ENCODE measurements around the gene C10orf120.

The C10orf120 gene

GRCh38 chr10:122699796-122700455 lies at the start of gene C10orf120:
C10orf120 (minus strand) TSS chr10:122699846; CDS start chr10:122699790, 56 bp downstream.
- DNase-seq, result no peak

GRCh38 chr10:122748496-122748895 lies 48.9 kb upstream of the C10orf120 start:
- DNase-seq, result no peak

- no peak for DNase-seq
These were observed 46.8 kb upstream of the C10orf120 start for GRCh38 chr10:122746408-122746807.

DNA sequence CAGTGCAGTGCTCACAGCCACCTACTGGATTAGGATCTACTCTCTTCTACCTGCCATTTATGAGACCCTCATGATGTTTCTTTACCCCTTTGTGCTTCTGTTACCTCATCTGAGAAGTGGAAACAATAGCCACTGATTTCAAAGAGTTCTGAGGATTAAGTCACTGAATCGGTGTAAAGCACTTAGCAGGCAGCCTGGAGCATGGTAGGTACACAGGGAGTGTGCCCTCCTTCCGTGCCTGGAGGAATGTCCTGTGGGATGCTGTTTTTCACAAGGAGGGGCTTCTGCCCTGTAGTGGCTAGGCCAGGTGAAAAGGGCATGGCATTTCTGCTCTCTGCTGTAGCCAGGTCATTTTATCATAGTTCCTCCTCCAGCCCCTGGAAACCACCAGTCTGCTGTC lies 44.6 kb upstream of the C10orf120 start:
- no peak for DNase-seq

DNA sequence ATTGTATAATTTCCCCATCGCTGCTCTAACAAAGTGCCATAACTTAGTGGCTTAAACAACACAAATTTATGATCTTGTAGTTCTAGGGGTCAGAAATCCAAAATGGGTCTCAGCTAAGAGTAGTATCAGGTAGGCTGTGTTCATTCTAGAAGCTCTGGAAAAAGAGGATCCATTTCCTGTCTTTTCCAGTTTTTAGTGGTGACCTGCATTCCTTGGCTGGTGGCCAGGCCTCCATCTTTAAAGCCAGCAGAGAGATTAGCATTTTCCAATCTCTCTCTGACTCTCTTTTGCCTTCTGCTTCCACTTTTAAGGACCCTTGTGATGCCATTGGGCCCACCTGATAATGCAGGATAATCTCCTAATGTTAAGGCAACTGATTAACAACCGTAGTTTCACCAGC lies 41.0 kb upstream of the C10orf120 start:
- DNase-seq, result no peak

GRCh38 chr10:122738031-122738430 lies 38.4 kb upstream of the C10orf120 start:
- DNase-seq, result no peak

GRCh38 chr10:122733931-122734665 lies 34.5 kb upstream of the C10orf120 start:
- DNase-seq, result no peak

DNA sequence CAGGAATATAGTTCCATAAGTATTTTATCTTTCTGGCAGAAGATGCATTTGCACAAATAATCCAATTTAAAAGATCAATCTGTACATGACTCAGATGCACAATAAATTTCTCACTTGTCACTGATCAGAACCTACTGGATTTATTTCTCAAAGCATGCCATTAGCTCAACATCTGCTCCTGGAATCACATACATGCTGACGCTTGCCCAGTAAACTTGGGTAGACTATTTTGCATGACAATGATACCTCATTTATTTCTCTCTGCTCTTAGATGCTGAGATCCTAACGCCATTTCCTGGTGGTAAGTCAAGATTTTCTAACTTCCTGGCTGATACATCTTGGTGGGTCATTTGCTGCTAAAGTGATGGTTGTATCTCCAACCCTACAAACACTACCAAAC lies 33.8 kb upstream of the C10orf120 start:
- DNase-seq, result no peak

DNA sequence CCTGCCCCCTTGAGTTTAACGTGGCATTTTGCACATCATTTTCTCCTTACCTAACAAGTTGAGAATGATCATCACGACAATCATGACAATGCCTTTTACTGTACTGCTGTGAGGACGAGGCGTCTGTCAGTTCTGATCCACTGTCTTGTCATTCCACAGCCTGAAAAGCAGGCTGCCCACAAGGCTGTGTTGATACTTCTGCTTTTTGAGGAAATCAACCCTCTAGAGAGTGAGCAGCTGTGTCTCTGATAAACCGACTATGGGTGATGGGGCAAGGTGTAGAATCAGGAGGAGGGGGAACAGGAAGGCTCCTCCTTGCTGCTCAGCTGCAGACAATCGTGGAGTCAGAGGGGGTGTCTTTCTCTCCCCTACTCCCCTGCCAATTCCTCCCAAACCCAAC lies 30.6 kb upstream of the C10orf120 start:
- no peak for DNase-seq

GRCh38 chr10:122729126-122729525 lies 29.5 kb upstream of the C10orf120 start:
- DNase-seq, result no peak

DNA sequence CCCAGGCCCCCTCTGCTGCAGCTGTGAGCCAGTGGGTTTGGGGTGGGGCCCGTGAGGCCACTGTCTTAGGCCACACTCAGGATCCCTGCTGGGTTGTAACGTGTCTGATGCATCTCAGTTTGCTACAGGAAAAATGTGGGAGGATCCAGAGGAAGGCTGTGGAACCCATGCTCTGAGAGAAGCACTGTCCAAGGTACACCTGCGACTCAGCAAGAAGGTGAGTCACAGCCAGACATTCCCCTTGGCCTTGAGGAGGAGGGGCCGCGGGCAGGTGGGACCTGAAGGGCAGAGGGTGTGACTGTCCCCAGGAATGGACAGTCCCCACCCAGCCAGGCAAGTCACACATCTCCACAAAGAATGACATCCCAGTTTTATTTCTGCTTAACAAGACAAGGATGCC lies 27.8 kb upstream of the C10orf120 start:
- DNase-seq, result no peak

DNA sequence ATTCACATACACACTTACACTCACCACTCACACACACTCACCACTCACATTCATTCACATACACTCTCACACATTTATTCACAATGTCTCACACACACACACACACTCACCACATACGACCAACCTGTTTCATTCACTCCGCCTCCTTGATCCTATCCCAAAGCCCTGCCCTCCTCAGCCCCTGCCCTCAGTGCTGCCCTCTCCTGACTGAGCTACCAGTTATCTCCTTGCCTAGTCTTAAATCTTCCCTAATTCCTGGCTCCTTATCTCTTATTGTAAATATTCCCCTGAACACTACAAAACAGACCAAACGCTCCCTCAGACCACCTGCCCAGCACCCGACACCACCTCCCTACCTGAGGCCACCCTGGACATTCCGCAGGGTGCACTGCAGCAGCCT lies 26.1 kb upstream of the C10orf120 start:
- no peak for DNase-seq

DNA sequence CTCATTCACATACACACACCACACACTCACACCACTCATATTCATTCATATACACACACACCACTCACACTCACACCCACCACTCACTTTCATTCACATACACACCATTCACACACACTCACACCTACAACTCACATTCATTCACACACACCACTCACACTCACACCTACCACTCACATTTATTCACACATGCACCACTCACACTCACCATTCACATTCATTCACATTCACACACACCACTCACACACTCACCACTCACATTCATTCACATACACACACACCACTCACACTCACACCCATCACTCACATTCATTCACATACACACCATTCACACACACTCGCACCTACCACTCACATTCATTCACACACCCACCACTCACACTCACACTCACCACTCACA lies 25.4 kb upstream of the C10orf120 start:
- DNase-seq, result no peak

- no peak for DNase-seq
These were observed 21.5 kb upstream of the C10orf120 start for GRCh38 chr10:122721111-122721510.

GRCh38 chr10:122716025-122716424 lies 16.4 kb upstream of the C10orf120 start:
- DNase-seq, result no peak

- no peak for DNase-seq
These were observed 15.9 kb upstream of the C10orf120 start for GRCh38 chr10:122715576-122715975.

GRCh38 chr10:122713091-122713885 lies 13.6 kb upstream of the C10orf120 start:
- no peak for DNase-seq

- DNase-seq, result no peak
These were observed 10.9 kb upstream of the C10orf120 start for GRCh38 chr10:122710576-122710975.

DNA sequence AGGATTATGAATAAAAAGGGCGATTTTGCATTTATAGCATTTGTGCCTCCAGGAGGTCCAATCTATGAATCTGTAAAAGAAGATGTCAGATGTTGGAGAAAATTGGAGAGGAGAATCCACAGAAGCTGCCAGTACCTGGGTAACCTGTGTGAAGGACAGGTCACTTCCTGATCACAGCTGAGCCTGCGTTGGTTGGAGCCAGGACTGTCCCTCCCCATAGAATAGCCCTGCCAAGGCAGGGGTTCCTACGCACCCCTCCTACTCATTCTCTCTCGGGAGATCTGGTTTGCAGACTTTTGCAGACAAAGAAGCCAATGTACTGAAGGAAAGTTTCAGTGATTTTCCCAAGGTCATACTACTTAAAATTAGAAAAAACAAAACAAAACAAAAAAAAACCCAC lies 10.3 kb upstream of the C10orf120 start:
- no peak for DNase-seq

DNA sequence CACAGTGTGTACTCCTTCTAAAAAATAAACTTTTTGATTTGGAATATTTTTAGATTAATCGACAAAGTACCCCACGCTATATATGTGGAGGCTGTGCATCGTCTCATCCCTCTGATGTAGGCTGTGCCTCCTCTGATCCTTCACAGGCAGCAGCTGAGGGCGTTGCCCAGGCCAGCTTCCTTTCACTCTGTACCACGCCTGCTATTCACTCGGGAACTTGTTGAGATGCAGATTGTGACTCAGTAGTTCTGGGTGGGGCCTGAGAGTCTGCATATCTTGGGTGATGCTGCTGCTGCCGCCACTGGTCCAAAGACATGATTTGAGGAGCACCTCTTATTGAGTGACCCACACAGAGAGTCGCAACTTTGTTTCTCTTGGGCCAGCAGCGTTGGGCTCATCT lies 7.9 kb upstream of the C10orf120 start:
- no peak for DNase-seq

DNA sequence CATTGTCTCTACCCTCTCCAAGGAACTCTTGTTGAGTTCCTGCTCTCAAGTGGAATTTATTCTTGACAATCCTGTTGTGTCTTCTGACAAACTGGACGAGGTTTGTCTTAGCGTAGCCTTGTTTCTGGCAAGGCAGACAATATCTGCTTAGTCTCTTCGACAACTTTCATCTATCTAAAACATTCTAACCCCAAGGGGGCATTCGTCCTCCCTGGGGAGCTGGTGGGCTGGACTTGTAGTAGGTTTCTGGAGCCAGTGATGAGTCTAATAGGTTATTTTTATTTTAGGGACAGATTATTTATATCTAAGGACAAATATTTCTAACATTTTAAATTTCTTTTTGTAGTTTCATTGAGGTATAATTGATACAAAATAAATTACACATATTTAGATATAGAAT lies 7.3 kb upstream of the C10orf120 start:
- DNase-seq, result no peak

DNA sequence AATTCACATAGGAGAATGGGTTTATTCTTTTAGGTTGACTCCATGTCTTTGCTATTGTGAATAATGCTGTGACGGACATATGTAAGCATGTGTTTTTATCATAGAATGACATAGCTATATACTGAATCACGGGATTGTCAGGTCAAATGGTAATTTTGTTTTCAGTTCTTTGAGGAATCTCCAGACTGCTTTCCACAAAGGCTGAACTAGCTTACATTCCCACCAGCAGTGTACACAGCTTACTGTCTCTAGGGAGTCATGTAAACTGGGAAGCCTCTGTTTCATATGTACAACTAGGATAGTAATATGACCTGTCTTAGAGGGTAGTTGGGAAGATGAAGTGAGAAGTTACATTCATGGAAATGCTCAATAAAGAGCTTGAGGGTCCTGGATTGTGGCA lies 6.8 kb upstream of the C10orf120 start:
- DNase-seq, result no peak

DNA sequence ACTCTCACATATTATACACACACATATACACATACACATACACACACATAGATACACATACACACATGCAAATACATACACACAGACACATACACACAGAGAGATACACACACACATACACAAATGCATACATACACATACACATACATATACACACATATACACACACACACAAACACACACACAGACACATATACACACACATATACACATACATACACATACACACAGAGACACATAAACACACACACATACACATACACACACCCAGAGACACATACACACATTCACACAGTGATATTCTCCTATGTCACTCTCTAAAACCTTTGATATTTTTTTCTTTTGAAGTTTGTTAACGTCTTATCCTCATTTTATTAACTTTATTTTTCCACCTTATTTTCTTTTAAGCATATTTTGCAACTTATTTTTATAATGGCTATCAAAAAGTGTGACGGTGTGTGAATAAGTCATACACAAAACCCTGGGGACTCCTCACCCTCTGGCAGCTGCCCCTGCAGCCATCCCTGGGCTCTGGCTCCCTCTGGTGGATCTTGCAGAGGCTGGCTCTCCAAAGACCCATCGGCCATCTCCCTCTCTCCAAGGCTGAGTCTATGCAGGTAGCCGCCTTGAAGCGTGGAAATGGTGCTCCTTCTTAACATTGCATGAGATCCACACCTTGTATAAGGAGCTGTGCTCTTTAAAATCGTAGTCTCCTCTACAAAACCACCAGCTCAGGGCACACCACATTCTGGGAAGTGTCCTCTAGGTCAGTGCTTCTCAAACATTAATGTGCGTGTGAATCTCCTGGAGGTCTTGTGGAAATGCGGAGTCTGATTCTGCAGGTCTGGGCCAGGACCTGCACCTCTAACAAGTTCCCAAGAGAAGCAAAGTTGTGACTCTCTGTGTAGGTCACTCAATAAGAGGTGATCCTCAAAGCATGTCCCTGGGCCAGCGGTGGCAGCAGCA lies 4.1 kb upstream of the C10orf120 start:
- peak; percentile 36 for DNase-seq

Measured in SHP77 treated with DMSO at 0.1 percent for 48 hours (cell line).